Measurements from ENCODE around the gene DHFR. TPM values are rescaled to one million over a fixed set of nuclear protein-coding genes. Genes with fewer than 3 reads are reported as not detected.
"Not testable (repeated sequence)": the region's sequence is repeated elsewhere in the genome, so short reads cannot be mapped to it uniquely, and the experiment has no call there.

DHFR gene
- total and polyA plus RNA-seq, 8 donors, result 0.88 to 5.8 (median 2.2) TPM

DNA sequence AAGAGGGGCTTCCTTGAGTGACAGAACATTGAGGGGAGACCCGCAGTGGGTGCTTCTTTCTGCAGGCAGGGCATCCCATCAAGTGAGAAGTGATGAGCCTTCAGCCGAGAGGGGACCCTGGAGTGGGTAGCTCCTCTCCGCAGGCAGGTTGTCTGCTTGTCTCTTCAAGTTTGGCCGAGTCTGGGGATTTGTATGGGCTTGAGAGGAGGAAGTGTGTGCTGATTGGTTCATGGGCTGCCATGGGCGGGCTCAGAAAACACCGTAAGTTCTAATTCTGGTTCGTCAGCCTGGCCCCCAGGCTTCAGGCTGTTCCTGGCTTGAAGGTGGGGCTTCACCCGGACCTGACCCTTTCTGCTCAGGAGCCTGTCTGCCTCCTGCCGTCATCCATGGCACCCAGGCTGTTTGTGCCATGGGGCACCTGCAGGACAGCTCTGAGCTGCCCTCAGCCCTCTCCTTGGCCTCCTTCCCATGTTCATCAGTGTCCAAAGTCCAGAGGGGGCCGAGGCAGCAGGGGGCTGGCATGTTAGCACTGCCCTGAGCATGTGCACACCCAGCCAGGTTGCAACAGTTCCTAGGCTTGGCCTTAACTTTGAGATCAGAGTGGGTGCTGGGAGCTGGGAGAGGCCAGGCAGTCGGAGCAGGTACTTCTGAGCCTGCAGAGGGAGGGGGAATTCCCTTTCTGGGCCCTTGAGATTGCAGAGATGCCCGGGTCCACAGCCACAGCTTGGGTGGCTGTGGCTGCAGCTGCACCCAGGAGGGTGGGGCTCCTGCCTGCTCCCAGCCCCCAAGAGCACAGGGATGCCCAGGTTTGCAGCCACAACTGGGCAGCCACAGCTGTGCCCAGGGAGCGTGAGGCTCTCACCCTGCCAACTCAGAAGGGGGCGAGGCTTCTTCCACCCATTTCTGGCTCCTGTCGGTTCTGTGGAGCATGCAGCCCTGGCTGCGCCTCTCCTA lies 13.5 kb upstream of the DHFR start:
- H3K9me3 ChIP-seq, result no peaks in the 10 kb centered on the region
- no peaks in the 10 kb centered on the region for H3K4me1 ChIP-seq
- DNase-seq (peak in 1 of 6 donors; percentile 37), ATAC-seq (peak in 2 of 4 donors; percentile 30 to 42), FAIRE-seq (no peak)
- H3K36me3 ChIP-seq, result peaks cover 0 to 5% (median 3%) of the 10 kb centered on the region in 3 donors
- TF ChIP-seq, protein P1, sequence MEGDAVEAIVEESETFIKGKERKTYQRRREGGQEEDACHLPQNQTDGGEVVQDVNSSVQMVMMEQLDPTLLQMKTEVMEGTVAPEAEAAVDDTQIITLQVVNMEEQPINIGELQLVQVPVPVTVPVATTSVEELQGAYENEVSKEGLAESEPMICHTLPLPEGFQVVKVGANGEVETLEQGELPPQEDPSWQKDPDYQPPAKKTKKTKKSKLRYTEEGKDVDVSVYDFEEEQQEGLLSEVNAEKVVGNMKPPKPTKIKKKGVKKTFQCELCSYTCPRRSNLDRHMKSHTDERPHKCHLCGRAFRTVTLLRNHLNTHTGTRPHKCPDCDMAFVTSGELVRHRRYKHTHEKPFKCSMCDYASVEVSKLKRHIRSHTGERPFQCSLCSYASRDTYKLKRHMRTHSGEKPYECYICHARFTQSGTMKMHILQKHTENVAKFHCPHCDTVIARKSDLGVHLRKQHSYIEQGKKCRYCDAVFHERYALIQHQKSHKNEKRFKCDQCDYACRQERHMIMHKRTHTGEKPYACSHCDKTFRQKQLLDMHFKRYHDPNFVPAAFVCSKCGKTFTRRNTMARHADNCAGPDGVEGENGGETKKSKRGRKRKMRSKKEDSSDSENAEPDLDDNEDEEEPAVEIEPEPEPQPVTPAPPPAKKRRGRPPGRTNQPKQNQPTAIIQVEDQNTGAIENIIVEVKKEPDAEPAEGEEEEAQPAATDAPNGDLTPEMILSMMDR (IDR thresholded peaks at IDR 0.05), result no peak
- H3K27ac ChIP-seq, result no peak overlapping the region
- 76 to 85% methylated on average over 16 of the region's 16 CpGs for WGBS, 2 donors
- no peak overlapping the region for H3K4me3 ChIP-seq
- intact Hi-C loops (cut with DNase I), result loop anchor here in 2 of 3 donors (10.0 kb wide), 2 partner anchors 173 to 183 kb away; partner anchors contain the start of gene FAM151B (in 1 of the 2)
- H3K27me3 ChIP-seq, result no peaks in the 10 kb centered on the region

DNA sequence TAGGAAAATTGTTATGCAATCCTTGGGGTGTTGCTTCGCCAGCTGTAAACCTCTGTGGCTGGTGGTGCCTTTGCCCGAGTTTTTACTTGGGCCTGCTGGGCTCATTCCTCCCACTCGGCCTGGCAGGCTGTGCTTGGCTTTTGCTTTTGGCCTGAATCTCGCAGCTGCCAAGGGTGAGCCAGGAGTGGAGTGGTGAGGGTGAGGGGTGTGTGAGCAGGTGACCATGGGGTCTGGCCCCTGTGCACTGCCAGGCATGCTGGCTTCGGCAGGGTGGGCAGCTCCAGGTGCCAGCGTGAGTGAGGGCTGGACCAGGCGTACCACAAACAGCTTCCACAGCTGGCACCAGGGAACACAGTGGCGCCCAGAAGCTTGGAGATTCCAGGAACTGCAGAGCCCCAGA lies 12.6 kb upstream of the DHFR start:
- TF ChIP-seq, protein P1 (IDR thresholded peaks at IDR 0.05), result no peak
- Histone ChIP-seq H3K9me3 (no peaks in the 10 kb centered on the region), H3K4me3 (no peak overlapping the region), H3K27ac (no peak overlapping the region), H3K4me1 (no peaks in the 10 kb centered on the region), H3K36me3 (no peaks in the 10 kb centered on the region), H3K27me3 (no peaks in the 10 kb centered on the region)
- ATAC-seq (no peak), FAIRE-seq (no peak), DNase-seq (peak in 1 of 6 donors; percentile 31)
- WGBS, 2 donors, result 92 to 97% methylated on average over 8 of the region's 8 CpGs
- intact Hi-C loops (cut with DNase I), result loop anchor here in 2 of 3 donors (10.0 kb wide), 2 partner anchors 173 to 183 kb away; partner anchors contain the start of gene FAM151B (in 1 of the 2)

- no peak overlapping the region for H3K4me3 ChIP-seq
- no peak for ATAC-seq
- no peak for DNase-seq
- H3K27me3 ChIP-seq, result no peaks in the 10 kb centered on the region
- 72 to 74% methylated on average over 4 of the region's 4 CpGs for WGBS, 2 donors
- no peak for FAIRE-seq
- TF ChIP-seq, protein P1 (IDR thresholded peaks at IDR 0.05), result no peak
- peaks cover 0 to 3% (median 0%) of the 10 kb centered on the region in 3 donors for H3K36me3 ChIP-seq
- intact Hi-C loops (cut with DNase I), result loop anchor here in 2 of 3 donors (10.0 kb wide), 2 partner anchors 170 to 180 kb away; partner anchors contain the start of gene FAM151B (in 1 of the 2)
- no peaks in the 10 kb centered on the region for H3K4me1 ChIP-seq
- no peaks in the 10 kb centered on the region for H3K9me3 ChIP-seq
- H3K27ac ChIP-seq, result no peak overlapping the region
Measured at GRCh38 chr5:80665057-80665456, 10.3 kb upstream of the DHFR start.

DNA sequence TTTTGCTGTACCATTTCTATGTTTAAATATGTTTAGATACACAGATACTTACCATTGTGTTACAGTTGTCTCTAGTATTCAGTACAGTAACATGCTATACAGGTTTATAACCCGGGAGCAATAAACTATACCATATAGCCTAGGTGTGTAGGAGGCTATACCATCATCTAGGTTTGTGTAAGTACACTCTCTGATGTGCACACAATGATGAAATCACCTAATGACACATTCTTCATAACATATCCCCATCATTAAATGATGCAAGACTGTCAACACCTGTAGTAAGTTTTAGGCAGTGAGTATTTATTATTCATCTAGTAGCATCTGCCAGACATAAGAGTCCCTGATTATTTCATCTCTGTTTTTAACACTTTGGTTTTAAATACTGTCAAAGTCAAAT lies 7.3 kb upstream of the DHFR start:
- FAIRE-seq (no peak), DNase-seq (no peak)

GRCh38 chr5:80660661-80661060 lies 5.9 kb upstream of the DHFR start:
- H3K27ac ChIP-seq, H3K27me3 ChIP-seq, FAIRE-seq, H3K36me3 ChIP-seq, ATAC-seq, H3K9me3 ChIP-seq, H3K4me3 ChIP-seq, DNase-seq, H3K4me1 ChIP-seq: not testable (repeated sequence)
- intact Hi-C loops (cut with DNase I), result loop anchor here in 2 of 3 donors (10.0 kb wide), 2 partner anchors 166 to 176 kb away; partner anchors contain the start of gene FAM151B (in 1 of the 2)
- 94 to 97% methylated on average over 7 of the region's 7 CpGs for WGBS, 2 donors

More for the DNA sequence above, 7.3 kb upstream of the DHFR start:
- H3K4me1 ChIP-seq, result no peaks in the 10 kb centered on the region
- no peaks in the 10 kb centered on the region for H3K9me3 ChIP-seq
- 100% methylated on average over 1 of the region's 1 CpG for WGBS, 2 donors
- no peak overlapping the region for H3K4me3 ChIP-seq
- TF ChIP-seq, protein P1 (IDR thresholded peaks at IDR 0.05), result no peak
- intact Hi-C loops (cut with DNase I), result loop anchor here in 2 of 3 donors (10.0 kb wide), 2 partner anchors 167 to 177 kb away; partner anchors contain the start of gene FAM151B (in 1 of the 2)
- H3K27ac ChIP-seq, result no peak overlapping the region
- H3K36me3 ChIP-seq, result peaks cover 0 to 8% (median 3%) of the 10 kb centered on the region in 3 donors
- ATAC-seq, result no peak
- no peaks in the 10 kb centered on the region for H3K27me3 ChIP-seq

Data from pancreas (tissue), 10 donors.